Activated CD4-positive, alpha-beta T cell treated with anti-CD3 and anti-CD28 coated beads for 48 hours (primary cell): ENCODE measurements around the gene MAP7D1.
"Not testable (repeated sequence)": the region's sequence is repeated elsewhere in the genome, so short reads cannot be mapped to it uniquely, and the experiment has no call there.

Source experiments
- DNase-seq: peaks from one replicate; pipeline ENCODE4 v3.0.0-alpha.2; 2020

MAP7D1 gene

DNA sequence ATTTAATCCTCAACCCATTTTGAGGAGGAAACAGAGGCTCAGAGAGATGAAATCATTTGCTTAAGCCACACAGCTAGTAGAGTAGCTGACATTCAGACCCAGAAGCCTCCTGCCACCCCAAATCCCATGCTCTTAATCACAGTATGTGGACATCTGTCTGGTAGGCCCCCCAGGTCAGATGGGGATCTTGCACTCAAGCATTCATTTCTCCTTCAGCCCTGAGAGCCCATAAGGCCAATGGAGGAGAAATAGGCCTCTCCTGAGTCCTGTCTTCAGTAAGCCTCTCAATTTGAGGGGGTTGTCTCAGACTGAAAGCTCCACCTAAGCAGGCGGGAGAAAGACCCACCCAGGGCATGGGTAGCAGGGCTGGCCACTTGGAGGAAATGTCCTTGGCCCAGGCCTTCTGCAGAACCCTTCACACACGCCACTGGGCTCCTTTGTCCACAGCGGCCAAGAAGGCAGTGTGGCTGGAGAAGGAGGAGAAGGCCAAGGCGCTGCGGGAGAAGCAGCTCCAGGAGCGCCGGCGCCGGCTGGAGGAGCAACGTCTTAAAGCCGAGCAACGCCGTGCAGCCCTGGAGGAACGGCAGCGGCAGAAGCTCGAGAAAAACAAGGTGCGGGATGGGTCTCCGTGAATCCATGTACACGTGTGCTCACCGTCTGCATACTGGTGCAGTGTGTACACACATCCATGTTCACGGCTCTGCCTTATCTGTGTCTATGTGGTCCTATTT, 16.2 kb downstream of the MAP7D1 start:
- DNase-seq: no peak

DNA sequence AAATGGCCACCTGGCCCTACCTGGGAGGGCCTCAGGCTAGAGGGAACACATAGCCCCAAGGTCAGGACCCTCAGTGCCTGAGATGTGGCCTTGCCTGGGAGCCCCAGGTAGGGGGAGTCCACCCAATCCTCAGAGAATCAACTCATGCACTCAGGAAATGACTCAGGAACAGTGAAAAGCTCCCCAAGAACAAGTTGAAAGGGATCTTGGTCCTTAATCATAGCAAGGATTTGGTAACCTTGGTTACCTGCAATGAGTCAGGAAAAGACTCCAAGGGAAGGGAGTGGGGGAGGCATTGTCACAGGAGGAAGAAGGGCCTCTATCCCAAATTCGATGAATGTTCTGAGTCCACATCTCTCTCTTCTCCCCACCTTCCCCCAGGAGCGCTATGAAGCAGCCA, 17.0 kb downstream of the MAP7D1 start:
- no peak for DNase-seq

- no peak for DNase-seq
Observed at GRCh38 chr1:36174713-36175112, 18.8 kb downstream of the MAP7D1 start.

- no peak for DNase-seq
Observed at GRCh38 chr1:36175137-36176095, 19.5 kb downstream of the MAP7D1 start.

GRCh38 chr1:36176106-36176949, 20.4 kb downstream of the MAP7D1 start:
- DNase-seq: no peak

DNA sequence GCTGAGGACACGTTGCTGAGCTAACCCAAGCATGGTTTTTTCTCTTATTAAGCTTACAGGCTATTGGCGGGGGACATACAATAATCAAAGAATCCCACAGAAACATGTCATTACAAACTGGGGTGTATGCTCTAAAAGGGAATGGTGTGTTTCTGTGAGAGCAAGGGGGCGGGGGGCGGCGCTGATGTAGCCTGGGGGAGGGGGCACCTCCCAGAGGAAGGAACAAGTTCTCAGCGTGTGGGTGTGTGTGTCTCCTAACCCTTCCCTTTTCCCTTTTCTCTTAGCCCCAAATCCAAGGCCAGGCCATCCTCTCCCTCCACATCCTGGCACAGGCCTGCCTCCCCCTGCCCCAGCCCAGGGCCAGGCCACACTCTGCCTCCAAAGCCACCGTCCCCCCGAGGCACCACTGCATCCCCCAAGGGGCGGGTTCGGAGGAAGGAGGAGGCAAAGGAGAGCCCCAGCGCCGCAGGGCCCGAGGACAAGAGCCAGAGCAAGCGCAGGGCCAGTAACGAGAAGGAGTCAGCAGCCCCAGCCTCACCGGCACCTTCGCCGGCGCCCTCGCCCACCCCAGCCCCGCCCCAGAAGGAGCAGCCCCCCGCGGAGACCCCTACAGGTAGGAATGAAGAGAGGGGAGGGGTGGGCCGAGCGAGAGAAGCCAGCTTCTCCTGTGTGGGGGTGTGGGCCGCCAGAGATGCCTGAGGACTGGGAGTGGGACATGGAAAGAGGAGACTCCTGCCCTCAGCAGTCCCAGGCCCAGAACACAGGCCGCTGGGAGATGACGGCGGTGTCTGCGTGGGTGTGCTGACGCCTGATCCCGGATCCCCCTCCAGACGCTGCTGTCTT, 21.9 kb downstream of the MAP7D1 start:
- no peak for DNase-seq

DNA sequence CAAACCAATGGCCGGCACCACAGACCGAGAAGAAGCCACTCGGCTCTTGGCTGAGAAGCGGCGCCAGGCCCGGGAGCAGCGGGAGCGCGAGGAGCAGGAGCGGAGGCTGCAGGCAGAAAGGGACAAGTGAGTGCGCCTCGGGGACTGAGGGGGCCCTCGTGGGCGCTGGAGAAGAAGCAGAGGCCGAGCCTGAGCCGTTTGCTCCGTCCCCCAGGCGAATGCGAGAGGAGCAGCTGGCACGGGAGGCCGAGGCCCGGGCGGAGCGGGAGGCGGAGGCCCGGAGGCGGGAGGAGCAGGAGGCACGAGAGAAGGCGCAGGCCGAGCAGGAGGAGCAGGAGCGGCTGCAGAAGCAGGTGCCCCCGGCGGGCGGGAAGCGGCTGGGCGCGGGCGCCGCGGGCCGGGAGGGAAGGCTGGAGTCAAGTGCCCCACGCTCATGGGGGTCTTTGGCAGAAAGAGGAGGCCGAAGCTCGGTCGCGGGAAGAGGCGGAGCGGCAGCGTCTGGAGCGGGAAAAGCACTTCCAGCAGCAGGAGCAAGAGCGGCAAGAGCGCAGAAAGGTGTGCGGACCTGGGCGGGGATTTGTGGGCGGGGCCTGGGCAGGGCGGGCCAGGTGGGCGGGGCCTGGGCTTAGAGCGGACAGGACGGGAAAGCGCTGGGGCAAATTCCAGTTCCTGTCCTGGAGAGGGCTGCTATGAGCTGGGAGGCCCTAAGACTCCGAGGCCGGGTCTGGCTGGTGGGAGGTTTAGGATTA, 22.7 kb downstream of the MAP7D1 start:
- DNase-seq: no peak

GRCh38 chr1:36179220-36179600, 23.2 kb downstream of the MAP7D1 start:
- no peak for DNase-seq

DNA sequence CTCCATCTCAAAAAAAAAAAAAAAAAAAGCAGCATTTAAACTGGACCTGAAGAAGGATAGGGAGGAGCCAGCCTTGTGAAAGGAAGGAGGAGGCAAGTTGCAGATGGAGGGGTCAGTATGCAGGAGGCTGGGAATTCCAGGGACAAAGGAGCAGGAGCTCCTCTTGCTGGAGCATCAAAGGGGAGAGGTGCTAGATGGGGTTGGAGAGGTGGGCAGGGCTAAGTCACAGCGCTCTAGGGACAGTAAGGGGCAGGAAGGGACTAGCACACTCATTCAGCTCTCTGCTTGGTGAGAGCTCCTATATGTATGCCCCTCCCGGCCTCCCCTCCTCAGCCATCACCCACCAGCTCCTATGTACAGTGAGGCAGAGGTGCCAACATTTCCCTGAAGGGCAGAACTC, 26.8 kb downstream of the MAP7D1 start:
- no peak for DNase-seq

DNA sequence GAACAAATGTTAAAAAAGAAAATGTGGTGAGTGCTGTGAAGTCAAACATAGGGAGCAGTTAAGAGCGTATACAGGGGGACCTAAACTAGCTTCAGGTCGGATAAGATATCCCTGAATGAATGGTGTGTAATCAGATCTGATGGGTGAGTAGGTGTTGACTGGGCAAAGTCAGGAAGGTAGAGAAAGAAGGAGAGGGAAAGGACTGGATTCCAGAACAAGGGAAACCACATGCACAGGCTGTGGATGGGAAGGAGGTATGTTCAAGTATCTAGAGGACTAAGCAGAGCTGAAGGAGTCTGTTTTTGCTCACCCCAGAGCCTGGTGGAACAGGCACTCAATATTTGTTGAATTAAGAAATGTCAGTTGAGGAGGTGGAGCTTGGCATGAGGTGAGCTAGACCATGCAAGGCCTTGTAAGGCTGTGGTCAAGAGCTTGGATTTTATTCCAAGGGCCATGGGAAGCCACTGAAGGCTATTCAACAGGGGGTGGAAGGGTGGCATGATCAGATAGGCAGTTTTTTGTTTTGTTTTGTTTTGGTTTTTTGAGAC, 27.4 kb downstream of the MAP7D1 start:
- DNase-seq: no peak

DNA sequence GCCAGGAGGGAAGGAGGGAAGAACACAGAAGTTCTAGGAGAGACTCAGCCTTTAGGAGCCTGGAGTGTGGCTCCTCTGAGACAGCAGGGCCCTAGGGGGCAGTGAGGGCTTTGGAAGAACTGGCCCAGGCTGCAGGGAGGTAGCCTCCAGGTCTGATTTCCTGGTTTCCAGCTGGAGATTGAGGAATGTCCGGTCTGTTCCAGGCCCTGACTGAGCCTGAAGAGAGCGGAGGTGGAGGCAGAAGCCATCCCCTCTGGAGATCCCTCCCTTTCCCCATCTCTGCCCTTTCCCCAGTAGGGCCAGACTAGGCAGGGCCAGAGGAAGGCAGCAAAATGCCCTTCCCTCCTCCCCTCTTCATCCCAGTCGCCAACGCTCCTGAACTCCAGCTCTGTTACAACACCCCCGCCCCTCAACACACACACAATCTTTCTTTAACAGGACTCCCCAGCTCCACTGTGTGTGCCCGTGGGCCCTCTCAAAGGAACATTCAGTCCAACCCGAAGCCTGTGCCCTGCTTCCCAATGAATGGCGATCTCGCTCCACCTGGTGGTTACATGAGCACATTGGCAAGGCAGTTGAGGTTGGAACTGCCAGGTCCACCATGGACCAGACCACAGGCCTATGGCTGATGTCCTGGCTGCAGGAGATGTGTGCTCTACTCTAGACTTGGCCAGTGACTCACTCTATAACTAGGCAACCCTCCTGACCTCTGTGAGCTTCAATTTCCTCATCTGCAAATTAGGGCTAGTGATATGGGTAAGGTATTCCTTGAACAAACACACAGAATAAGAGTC, 32.0 kb downstream of the MAP7D1 start:
- DNase-seq: peak; percentile 84

DNA sequence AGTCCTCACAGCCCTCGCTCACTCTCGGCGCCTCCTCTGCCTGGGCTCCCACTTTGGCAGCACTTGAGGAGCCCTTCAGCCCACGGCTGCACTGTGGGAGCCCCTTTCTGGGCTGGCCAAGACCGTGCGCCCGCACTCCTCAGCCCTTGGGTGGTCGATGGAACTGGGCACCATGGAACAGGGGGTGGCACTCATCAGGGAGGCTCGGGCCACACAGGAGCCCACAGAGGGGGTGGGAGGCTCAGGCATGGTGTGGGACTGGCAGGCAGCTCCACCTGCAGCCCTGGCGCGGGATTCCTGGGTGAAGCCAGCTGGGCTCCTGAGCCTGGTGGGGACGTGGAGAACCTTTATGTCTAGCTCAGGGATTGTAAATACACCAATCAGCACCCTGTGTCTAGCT, 40.8 kb downstream of the MAP7D1 start:
- DNase-seq: not testable (repeated sequence)

DNA sequence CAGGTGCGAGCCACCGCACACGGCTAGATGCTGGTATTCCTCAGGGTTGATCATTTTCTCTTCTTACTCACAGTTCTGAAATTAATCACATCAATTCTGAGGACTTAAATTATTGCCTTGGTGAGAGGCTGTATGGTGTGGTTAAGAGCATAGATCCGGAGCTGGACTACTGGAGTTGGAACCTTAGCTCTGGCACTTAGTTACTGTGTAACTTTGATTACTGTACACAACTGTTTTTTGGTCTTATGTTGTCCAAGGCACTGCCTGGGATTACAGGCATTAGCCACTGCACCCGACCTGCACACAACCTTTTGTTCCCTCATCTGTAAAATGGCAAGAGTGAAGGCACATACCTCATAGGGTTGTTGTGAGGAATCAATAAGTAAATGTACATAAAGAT, 42.7 kb downstream of the MAP7D1 start:
- DNase-seq: no peak

DNA sequence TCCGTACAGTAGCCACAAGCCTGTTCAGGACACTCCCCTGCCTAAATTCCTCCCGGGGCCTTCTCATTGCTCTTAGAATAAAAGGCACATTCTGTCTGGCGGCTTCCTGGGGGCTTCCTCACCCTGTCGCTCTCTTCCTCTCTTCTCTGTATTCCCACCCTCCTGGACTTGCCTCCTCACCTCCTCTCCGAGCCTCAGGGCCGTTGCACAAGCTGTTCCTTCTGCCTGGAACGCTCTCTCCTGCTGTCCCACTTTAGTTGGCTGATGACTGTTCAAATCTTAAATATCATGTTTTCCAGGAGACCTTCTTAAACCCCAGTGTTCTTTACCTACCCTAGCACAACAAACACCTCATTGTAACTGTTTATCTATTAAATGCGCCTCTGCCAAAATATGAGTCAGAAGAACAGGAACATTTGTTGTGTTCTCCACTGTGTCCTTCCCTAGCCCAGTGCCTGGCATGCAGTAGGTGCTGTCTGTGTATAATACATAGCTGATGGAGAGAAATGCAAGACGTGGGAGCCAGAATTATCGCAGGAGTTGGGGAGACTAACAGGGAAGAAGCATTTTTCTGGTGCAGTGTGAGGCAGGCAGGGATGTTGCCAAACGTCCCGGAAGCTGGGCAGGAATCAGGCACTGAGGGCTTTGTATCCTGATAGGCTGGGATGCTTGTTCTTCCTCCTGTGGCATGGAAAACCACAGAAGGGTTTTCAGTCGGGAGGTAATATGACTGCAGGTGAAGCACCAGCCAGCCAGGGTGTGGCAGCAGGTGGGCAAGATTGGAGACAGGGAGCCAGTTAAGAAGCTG, 44.2 kb downstream of the MAP7D1 start:
- DNase-seq: no peak

GRCh38 chr1:36203027-36203553, 47.1 kb downstream of the MAP7D1 start:
- DNase-seq: no peak

DNA sequence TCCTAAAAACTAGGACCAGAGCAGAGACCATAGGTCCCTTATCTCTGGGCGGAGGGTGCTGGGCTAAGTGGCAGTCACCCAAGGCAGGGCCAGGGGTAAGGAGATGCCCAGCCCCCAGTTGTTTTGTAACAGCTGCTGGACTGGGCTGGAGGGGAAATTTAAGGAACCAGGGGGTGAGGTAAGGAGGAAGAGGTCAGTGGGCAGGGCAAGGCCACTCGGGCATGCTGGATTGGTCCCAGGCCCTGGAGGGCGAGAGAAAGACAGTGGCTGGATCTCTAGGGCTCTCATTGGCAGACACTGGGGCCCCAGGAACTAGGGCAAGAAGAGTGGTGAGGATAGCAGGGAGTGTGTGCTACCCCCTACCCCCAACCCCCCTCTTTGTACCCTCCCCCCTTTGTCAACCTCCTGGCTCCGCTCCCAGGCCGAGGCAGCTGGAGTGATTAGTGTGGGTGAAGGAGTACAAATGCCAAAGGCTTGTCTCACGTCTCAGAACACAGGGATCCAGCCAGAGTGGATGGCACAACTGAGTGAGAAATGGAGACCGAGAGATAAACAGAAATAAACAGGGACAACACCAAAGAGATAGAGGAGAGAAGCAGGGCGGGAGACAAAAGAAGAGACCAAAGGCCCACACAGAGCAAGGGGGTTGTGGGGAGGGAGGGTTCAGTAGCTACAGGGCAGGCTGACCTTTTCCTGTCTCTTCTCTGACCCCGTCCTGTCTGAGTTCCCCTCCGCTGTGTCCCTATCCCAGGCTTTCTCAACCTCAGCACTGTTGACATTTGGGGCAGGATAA, 47.8 kb downstream of the MAP7D1 start:
- no peak for DNase-seq

DNA sequence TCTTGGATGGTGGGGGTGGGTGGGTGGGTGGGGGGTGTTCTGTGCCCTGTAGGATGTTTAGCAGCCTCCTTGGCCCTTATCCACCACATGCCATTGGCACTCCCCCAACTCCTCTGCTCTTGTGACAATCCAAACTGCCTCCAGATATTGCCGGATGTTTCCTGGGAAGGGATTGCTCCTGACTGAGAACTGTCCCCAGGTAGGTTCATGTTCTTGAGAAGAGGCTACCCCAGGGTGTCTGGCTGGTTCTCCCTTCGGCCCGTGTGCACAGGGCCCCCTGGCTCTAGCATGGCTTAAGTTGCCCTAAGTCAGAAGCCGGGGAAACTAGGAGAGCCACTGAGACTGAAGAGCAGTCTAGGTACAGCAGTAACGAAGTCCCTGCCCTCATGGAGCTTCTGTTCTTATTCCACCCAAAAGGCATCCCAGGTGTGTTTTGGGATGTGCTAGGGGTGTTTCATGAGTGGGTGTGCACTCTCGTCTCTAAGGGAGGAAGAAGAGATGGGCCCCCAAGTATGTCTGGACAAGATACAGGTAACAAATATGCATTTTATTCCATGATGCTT, 48.5 kb downstream of the MAP7D1 start:
- no peak for DNase-seq

DNA sequence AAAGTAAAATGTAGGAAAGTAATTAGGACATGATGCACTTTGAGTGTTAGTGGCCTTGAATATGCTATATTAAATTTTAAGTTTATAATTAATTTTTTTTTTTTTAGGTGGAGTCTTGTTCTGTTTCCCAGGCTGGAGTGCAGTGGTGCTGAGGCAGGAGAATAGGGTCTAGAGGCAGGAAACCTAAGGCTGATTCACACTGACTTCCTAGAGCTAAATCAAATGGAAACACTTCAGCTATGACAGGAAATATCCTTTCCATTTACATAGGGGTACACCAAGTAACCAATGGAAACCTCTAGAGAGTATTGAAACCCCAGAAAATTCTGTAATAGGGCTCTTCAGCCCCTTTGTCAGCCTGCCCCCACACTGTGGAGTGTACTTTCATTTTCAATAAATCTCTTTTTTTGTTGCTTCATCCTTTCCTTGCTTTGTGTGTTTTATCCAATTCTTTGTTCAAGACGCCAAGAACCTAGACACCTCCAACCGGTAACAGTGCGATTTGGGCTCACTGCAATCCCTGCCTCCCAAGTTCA, 50.4 kb downstream of the MAP7D1 start:
- DNase-seq: no peak
